ENCODE data around the gene ZNF181. TPM values are rescaled to one million over a fixed set of nuclear protein-coding genes. Genes with fewer than 3 reads are reported as not detected.

The ZNF181 gene
- total RNA-seq, 1 experiment from 2014 or later, result 8.1 TPM

DNA sequence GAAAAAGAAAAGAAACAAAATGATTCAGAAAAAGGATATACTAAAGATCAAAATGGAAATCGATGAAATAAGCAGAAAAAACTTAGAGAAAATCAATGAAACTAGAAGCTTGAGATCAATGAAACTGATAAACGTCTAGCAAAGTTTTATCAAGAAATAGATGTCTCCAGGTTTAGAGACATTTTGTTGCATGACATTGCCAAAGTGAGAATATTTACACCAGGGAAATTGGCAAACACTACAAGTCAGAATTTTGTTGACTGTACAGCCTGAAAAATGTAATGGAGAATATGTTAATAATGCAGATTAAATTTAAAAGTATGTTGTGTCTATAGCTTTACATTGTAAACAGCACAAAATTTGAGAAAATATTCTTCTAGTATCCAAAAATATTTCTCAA lies 44.3 kb downstream of the ZNF181 start:
- H3K27ac Mint-ChIP-seq (ENCODE audit: low read depth, unreplicated experiment), result no peak overlapping the region
- no peaks in the 10 kb centered on the region for H3K27me3 Mint-ChIP-seq (ENCODE audit: insufficient read depth, unreplicated experiment)
- POLR2A ChIA-PET, result no interaction called here
- no peak overlapping the region for H3K4me3 Mint-ChIP-seq (ENCODE audit: unreplicated experiment)
- TF ChIP-seq, protein P1, sequence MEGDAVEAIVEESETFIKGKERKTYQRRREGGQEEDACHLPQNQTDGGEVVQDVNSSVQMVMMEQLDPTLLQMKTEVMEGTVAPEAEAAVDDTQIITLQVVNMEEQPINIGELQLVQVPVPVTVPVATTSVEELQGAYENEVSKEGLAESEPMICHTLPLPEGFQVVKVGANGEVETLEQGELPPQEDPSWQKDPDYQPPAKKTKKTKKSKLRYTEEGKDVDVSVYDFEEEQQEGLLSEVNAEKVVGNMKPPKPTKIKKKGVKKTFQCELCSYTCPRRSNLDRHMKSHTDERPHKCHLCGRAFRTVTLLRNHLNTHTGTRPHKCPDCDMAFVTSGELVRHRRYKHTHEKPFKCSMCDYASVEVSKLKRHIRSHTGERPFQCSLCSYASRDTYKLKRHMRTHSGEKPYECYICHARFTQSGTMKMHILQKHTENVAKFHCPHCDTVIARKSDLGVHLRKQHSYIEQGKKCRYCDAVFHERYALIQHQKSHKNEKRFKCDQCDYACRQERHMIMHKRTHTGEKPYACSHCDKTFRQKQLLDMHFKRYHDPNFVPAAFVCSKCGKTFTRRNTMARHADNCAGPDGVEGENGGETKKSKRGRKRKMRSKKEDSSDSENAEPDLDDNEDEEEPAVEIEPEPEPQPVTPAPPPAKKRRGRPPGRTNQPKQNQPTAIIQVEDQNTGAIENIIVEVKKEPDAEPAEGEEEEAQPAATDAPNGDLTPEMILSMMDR (IDR thresholded peaks at IDR 0.05; ENCODE audit: unreplicated experiment), result no peak
- intact Hi-C loops (cut with micrococcal nuclease), result no loop called here
- H3K9me3 Mint-ChIP-seq (ENCODE audit: unreplicated experiment), result peaks cover 30% of the 10 kb centered on the region
- CTCF ChIA-PET, result no interaction called here
- H3K36me3 Mint-ChIP-seq (ENCODE audit: insufficient read depth, unreplicated experiment), result no peaks in the 10 kb centered on the region
- H3K4me1 Mint-ChIP-seq (ENCODE audit: insufficient read depth, unreplicated experiment), result no peaks in the 10 kb centered on the region
- no TSS peak for BruUV-seq (replicated peaks)
- no peak for DNase-seq (ENCODE audit: unreplicated experiment)

DNA sequence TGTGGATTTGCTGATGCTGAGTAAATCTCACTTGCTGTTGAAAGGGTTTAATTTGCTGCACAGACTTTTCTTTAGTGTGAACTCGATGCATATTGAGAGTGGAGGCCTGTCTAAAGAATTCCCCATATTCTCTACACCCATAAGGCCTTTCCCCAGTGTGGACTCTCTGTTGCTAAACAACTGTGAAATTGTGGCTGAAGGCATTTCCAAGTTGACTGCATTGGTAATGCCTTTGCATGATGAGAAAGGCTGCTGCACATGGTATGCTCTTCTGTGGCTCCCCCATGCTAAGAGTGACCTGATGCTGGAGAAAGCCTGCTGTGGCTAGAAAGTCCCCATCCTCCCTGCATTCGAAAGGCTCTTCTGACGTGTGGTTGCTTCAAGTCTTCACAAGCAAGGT lies 45.6 kb downstream of the ZNF181 start:
- H3K36me3 Mint-ChIP-seq (ENCODE audit: insufficient read depth, unreplicated experiment), result no peaks in the 10 kb centered on the region
- POLR2A ChIA-PET, result no interaction called here

DNA sequence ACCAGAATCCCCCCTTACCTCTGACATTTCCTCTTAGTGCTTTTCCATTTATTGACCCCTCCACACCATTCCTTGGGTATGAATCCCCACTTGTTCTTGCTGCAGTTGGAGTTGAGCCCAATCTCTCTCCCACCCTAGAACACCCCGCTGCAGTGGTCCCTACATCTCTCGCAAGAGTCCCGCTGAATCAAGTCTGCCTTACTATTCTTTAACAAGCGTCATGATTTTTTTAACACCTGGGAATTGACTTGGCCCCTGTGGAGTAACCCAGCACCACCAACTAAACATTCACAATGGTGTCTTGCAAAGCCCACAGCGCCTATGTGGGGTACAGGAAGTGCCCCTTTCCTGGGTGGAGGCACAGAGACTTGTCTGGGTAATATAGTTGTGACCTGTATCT lies 52.2 kb downstream of the ZNF181 start:
- H3K27me3 Mint-ChIP-seq (ENCODE audit: insufficient read depth, unreplicated experiment), result no peaks in the 10 kb centered on the region
- no peaks in the 10 kb centered on the region for H3K36me3 Mint-ChIP-seq (ENCODE audit: insufficient read depth, unreplicated experiment)
- no TSS peak for BruUV-seq (replicated peaks)
- peaks cover 12% of the 10 kb centered on the region for H3K9me3 Mint-ChIP-seq (ENCODE audit: unreplicated experiment)
- intact Hi-C loops (cut with micrococcal nuclease), result no loop called here
- ChIA-PET CTCF (no interaction called here), POLR2A (no interaction called here)
- DNase-seq (ENCODE audit: unreplicated experiment), result no peak
- no peaks in the 10 kb centered on the region for H3K4me1 Mint-ChIP-seq (ENCODE audit: insufficient read depth, unreplicated experiment)
- no peak overlapping the region for H3K4me3 Mint-ChIP-seq (ENCODE audit: unreplicated experiment)
- TF ChIP-seq, protein P1 (IDR thresholded peaks at IDR 0.05; ENCODE audit: unreplicated experiment), result no peak
- no peak overlapping the region for H3K27ac Mint-ChIP-seq (ENCODE audit: low read depth, unreplicated experiment)

More for the DNA sequence above, 45.6 kb downstream of the ZNF181 start:
- DNase-seq (ENCODE audit: unreplicated experiment), result no peak
- H3K27ac Mint-ChIP-seq (ENCODE audit: low read depth, unreplicated experiment), result no peak overlapping the region
- no peaks in the 10 kb centered on the region for H3K4me1 Mint-ChIP-seq (ENCODE audit: insufficient read depth, unreplicated experiment)
- intact Hi-C loops (cut with micrococcal nuclease), result no loop called here
- TF ChIP-seq, protein P1 (IDR thresholded peaks at IDR 0.05; ENCODE audit: unreplicated experiment), result no peak
- CTCF ChIA-PET, result no interaction called here
- H3K4me3 Mint-ChIP-seq (ENCODE audit: unreplicated experiment), result no peak overlapping the region
- H3K27me3 Mint-ChIP-seq (ENCODE audit: insufficient read depth, unreplicated experiment), result no peaks in the 10 kb centered on the region
- BruUV-seq (replicated peaks), result no TSS peak
- H3K9me3 Mint-ChIP-seq (ENCODE audit: unreplicated experiment), result peaks cover 28% of the 10 kb centered on the region

- ChIA-PET CTCF (no interaction called here), POLR2A (no interaction called here)
- Mint-ChIP-seq H3K36me3 (ENCODE audit: insufficient read depth, unreplicated experiment) (no peaks in the 10 kb centered on the region), H3K9me3 (ENCODE audit: unreplicated experiment) (peaks cover 12% of the 10 kb centered on the region), H3K27me3 (ENCODE audit: insufficient read depth, unreplicated experiment) (no peaks in the 10 kb centered on the region), H3K4me3 (ENCODE audit: unreplicated experiment) (no peak overlapping the region), H3K4me1 (ENCODE audit: insufficient read depth, unreplicated experiment) (no peaks in the 10 kb centered on the region), H3K27ac (ENCODE audit: low read depth, unreplicated experiment) (no peak overlapping the region)
- BruUV-seq (replicated peaks), result no TSS peak
- TF ChIP-seq, protein P1 (IDR thresholded peaks at IDR 0.05; ENCODE audit: unreplicated experiment), result no peak
- no peak for DNase-seq (ENCODE audit: unreplicated experiment)
- intact Hi-C loops (cut with micrococcal nuclease), result no loop called here
Observed at GRCh38 chr19:34787059-34787824, 53.2 kb downstream of the ZNF181 start.

Data from MCF 10A (cell line).